Fibroblast of lung (primary cell): Measurements from ENCODE around the gene GRID2IP.

Experiments
- CTCF ChIP-seq, 2 donors: IDR thresholded peaks in 1 of 2; conservative IDR thresholded peaks in 1 of 2; 1 replicate in 1 of 2; 2 replicates in 1 of 2; pipeline ENCODE4 v1.5.1; 2011 to 2012; ENCODE audit warnings: low read length in 2 of 2, control low read depth in 1 of 2, inconsistent platforms in 1 of 2, low read depth in 1 of 2, mild to moderate bottlenecking in 1 of 2
- EZH2 ChIP-seq: IDR thresholded peaks from 2 replicates; pipeline ENCODE4 v1.5.1; 2012; ENCODE audit warnings: low read length, control low read depth, mild to moderate bottlenecking; ENCODE audit errors: missing control alignments

DNA sequence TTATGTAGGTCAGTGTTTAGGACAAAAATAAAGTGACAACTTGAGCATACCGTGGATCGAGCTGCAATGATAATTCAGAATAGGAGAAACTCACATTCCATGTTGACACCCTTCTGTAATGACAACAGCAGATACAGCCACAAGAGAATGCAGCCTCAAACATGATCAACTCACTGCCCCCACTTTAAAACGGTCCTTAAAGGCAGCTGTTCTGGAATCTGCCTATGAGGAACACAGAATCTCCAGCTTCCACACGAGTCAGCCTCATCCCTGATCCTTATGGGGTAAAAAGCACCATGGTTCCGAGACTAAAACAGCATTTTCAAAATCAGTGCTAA, 71.0 kb downstream of the GRID2IP start:
- no peak for TF ChIP-seq CTCF (conservative IDR thresholded peaks at IDR 0.05 in 1 of 2, IDR thresholded peaks at IDR 0.05 in 1 of 2; ENCODE audit: low read depth in 1 of 2, low read length in 2 of 2)
- TF ChIP-seq EZH2, result no peak
